ENCODE results near the gene MAP3K5.

GRCh38 chr6:136726837-136727557 lies 65.3 kb downstream of the MAP3K5 start:
- TF ChIP-seq POLR2A (IDR thresholded peaks at IDR 0.05; ENCODE audit: low read depth, low read length) (no peak), SPI1 (IDR thresholded peaks at IDR 0.05; ENCODE audit: low read depth, low read length) (no peak), POLR2AphosphoS5 (IDR thresholded peaks at IDR 0.05; ENCODE audit: low read depth, low read length) (no peak), TAF1 (IDR thresholded peaks at IDR 0.05; ENCODE audit: low read depth, low read length) (no peak), POU2F2 (IDR thresholded peaks at IDR 0.05; ENCODE audit: low read depth, low read length) (no peak)
